ENCODE results near the gene NCOA3.
"Not testable (repeated sequence)": the region's sequence is repeated elsewhere in the genome, so short reads cannot be mapped to it uniquely, and the experiment has no call there.

NCOA3 gene

GRCh38 chr20:47561603-47562583 is 60.2 kb downstream of the NCOA3 start:
- no peak for DNase-seq

GRCh38 chr20:47566269-47566668 is 64.6 kb downstream of the NCOA3 start:
- DNase-seq, result no peak

GRCh38 chr20:47568019-47568418 is 66.3 kb downstream of the NCOA3 start:
- no peak for DNase-seq

- no peak for DNase-seq
Measured at GRCh38 chr20:47568837-47569410, 67.2 kb downstream of the NCOA3 start.

- DNase-seq, result no peak
Measured at GRCh38 chr20:47571426-47571825, 69.7 kb downstream of the NCOA3 start.

- DNase-seq, result no peak
Measured at GRCh38 chr20:47572105-47572729, 70.5 kb downstream of the NCOA3 start.

GRCh38 chr20:47573559-47573958 is 71.9 kb downstream of the NCOA3 start:
- no peak for DNase-seq

- peak in 1 of 51 donors; percentile 13 for DNase-seq
Measured at GRCh38 chr20:47574616-47575364, 73.1 kb downstream of the NCOA3 start.

GRCh38 chr20:47576516-47577033 is 74.9 kb downstream of the NCOA3 start:
- peak in 26 of 51 donors; percentile 1 to 53 (median 21) for DNase-seq

- DNase-seq, result no peak
Measured at GRCh38 chr20:47577314-47577713, 75.6 kb downstream of the NCOA3 start.

GRCh38 chr20:47578543-47578942 is 76.9 kb downstream of the NCOA3 start:
- DNase-seq, result no peak

GRCh38 chr20:47580686-47581085 is 79.0 kb downstream of the NCOA3 start:
- not testable (repeated sequence) for DNase-seq

- no peak for DNase-seq
Measured at GRCh38 chr20:47581090-47581489, 79.4 kb downstream of the NCOA3 start.

- DNase-seq, result no peak
Measured at GRCh38 chr20:47583551-47583950, 81.9 kb downstream of the NCOA3 start.

GRCh38 chr20:47585087-47585747 is 83.5 kb downstream of the NCOA3 start:
- no peak for DNase-seq

- DNase-seq, result no peak
Measured at GRCh38 chr20:47586649-47587294, 85.1 kb downstream of the NCOA3 start.

GRCh38 chr20:47588158-47588557 is 86.5 kb downstream of the NCOA3 start:
- no peak for DNase-seq

GRCh38 chr20:47591231-47591630 is 89.5 kb downstream of the NCOA3 start:
- no peak for DNase-seq

- no peak for DNase-seq
Measured at GRCh38 chr20:47594157-47594556, 92.5 kb downstream of the NCOA3 start.

- DNase-seq, result not testable (repeated sequence)
Measured at GRCh38 chr20:47595138-47595537, 93.5 kb downstream of the NCOA3 start.
